ENCODE results near the gene STOML1. TPM values are rescaled to one million over a fixed set of nuclear protein-coding genes. Genes with fewer than 3 reads are reported as not detected.
A peak's percentile ranks its signal among the peaks of the same experiment; 100 is the strongest.

Gene STOML1, protein sequence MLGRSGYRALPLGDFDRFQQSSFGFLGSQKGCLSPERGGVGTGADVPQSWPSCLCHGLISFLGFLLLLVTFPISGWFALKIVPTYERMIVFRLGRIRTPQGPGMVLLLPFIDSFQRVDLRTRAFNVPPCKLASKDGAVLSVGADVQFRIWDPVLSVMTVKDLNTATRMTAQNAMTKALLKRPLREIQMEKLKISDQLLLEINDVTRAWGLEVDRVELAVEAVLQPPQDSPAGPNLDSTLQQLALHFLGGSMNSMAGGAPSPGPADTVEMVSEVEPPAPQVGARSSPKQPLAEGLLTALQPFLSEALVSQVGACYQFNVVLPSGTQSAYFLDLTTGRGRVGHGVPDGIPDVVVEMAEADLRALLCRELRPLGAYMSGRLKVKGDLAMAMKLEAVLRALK
- total RNA-seq, result 10 to 100 TPM in 2 of 6 donors, 1 to 10 TPM in 4; 5.2 to 12.3 (median 6.9) TPM
- polyA plus RNA-seq, result 10 to 100 TPM; 13.1 to 13.2 TPM

DNA sequence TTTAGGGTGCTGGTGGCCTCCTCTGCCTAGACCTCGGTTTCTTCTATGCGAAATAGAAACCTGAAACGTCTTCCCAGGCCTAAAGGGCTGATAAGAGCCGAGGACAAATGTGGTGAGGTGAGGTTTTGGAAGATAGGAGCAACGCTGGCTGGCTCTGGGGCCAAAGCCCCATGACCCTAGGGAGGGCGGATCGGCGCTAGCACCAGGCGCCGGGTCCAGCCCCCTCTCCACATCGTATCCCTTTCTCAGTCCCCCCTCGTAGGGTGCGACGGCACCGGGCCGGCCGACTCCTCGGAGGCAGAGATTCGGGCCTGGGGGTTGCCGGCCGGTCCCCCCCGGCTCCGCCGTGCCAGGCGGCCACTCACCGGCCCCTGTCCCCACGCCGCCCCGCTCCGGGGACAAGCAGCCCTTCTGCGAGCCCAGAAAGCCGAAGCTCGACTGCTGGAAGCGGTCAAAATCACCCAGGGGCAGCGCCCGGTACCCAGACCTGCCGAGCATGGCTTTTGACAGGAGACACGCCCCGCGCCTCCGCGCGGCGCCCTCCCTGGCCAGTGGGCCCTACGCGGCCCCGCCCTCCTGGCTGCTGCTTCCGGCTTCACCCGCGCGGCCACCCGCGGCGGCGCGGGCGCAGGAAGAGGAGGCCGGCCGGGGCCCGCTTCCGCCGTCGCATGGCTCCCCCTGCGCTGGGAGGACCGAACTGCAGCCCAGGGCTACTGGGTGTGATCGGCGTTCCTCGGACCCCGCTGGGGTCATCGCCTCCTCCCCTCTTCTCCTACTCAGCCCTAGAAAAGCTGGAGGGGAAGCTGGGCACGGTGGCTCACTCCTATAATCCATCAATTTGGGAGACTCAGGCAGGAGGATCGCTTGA, at the start of gene STOML1:
Gene STOML1, minus strand, starts transcription at position 570 of the 868 bp plus-strand sequence. Its CDS starts 72 bp downstream, at position 498.
- TF ChIP-seq, protein P1, sequence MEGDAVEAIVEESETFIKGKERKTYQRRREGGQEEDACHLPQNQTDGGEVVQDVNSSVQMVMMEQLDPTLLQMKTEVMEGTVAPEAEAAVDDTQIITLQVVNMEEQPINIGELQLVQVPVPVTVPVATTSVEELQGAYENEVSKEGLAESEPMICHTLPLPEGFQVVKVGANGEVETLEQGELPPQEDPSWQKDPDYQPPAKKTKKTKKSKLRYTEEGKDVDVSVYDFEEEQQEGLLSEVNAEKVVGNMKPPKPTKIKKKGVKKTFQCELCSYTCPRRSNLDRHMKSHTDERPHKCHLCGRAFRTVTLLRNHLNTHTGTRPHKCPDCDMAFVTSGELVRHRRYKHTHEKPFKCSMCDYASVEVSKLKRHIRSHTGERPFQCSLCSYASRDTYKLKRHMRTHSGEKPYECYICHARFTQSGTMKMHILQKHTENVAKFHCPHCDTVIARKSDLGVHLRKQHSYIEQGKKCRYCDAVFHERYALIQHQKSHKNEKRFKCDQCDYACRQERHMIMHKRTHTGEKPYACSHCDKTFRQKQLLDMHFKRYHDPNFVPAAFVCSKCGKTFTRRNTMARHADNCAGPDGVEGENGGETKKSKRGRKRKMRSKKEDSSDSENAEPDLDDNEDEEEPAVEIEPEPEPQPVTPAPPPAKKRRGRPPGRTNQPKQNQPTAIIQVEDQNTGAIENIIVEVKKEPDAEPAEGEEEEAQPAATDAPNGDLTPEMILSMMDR (IDR thresholded peaks at IDR 0.05), result peak; percentile 94 to 97 (median 96)
- Histone ChIP-seq H3K36me3 (no peaks in the 10 kb centered on the region), H3K27me3 (no peaks in the 10 kb centered on the region), H3K27ac (peak within 1 kb of the TSS; percentile 29 to 76 (median 47)), H3K4me3 (peak within 1 kb of the TSS; percentile 63 to 96 (median 79)), H3K9me3 (no peaks in the 10 kb centered on the region), H3K4me1 (peaks cover 5 to 57% (median 9%) of the 10 kb centered on the region in 3 donors)
- ATAC-seq (peak; percentile 84 to 93 (median 91)), FAIRE-seq (no peak), DNase-seq (peak; percentile 89 to 97 (median 95))
- intact Hi-C loops (cut with DNase I), result no loop called here
- 1% methylated on average over 43 to 72 of the region's 72 CpGs for whole genome bisulfite sequencing, 2 donors

DNA sequence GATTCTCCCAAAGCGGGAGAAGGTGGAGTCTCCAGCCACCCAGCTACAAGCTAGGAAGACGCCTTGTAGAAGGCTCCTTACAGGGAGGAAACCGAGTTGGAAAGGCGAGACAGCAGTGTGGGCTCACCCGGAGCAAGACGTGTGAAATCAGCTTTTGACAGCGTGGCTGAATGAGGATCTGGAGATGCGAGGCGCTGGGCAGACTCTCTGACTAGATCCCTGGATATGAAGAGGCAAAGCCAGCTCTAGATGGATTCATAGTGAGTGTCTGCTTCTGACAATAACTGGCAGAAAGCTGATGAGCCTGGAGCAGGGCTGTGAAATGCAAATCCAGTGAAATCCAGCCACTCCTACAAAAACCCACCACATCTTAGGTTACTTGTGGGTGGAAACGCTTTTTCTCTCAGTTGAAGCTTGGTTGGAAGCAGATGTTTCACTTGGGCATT, 49.2 kb upstream of the STOML1 start:
- Histone ChIP-seq H3K36me3 (no peaks in the 10 kb centered on the region), H3K27me3 (no peaks in the 10 kb centered on the region), H3K9me3 (no peaks in the 10 kb centered on the region), H3K4me1 (no peaks in the 10 kb centered on the region), H3K27ac (peak overlapping the region in 1 of 4 donors; percentile 47), H3K4me3 (no peak overlapping the region)
- intact Hi-C loops (cut with DNase I), result no loop called here
- no peak for ATAC-seq
- 90 to 91% methylated on average over 10 of the region's 10 CpGs for WGBS, 2 donors
- TF ChIP-seq, protein P1 (IDR thresholded peaks at IDR 0.05), result no peak
- peak in 1 of 6 donors; percentile 35 for DNase-seq
- no peak for FAIRE-seq

DNA sequence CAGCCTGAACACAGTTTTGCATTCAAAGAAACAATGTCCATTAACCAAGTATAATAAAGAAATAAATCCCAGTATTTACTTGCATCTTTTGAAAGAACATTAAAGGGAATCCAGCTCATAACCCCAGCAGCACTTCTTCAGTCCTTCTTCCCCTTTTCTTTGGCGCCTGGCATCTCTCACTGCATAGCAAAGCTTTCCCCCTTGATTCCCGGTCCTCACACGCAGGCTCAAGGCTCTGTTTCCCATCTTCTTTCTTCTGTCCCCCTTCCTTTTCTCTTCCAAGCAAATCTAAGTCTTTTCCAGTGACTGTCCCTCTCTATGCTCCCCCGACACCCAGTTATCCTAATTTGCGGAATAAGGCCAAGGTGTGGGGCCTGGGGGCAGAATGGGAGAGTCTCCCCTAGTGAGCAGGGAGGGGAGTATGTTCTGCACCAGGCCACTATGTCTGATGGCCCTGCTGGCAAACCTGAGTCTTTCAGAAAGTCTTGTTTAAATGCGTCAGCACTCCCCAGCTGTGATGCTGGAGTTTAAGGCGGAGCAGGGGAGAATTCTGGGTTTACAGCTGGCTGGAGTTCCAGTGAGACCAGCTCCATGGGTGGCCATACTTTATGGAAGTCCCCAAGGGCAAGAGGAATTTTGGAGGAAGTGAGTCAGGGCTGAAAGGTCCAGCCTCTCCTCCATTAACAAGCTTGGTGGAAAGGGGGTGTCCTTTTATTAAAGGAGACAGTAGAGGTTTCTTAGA, 48.2 kb upstream of the STOML1 start:
- Histone ChIP-seq H3K36me3 (peaks cover 0 to 5% (median 0%) of the 10 kb centered on the region in 3 donors), H3K4me3 (no peak overlapping the region), H3K4me1 (no peaks in the 10 kb centered on the region), H3K9me3 (no peaks in the 10 kb centered on the region), H3K27me3 (no peaks in the 10 kb centered on the region), H3K27ac (peak overlapping the region in 1 of 4 donors; percentile 47)
- TF ChIP-seq, protein P1 (IDR thresholded peaks at IDR 0.05), result no peak
- ATAC-seq (peak in 3 of 4 donors; percentile 36 to 44 (median 43)), DNase-seq (peak in 1 of 6 donors; percentile 18), FAIRE-seq (no peak)
- intact Hi-C loops (cut with DNase I), result no loop called here
- 85 to 90% methylated on average over 7 of the region's 7 CpGs for WGBS, 2 donors

DNA sequence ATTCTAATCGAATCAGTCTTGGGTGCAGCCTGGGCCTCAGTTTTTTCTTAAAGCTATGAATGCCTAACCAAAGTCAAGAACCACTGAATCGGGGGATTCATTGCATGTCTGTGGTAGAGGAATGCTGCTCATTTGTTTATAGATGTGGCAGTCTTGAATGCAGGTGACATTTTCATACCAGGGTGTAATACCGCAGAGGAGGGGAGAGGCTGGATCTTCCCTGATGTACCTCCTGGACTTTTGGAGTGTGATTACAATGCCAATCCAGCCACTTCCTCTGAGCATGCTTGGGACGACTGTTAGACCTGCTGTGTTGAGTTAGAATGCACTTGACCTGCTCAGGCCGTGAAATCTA, 47.5 kb upstream of the STOML1 start:
- TF ChIP-seq, protein P1 (IDR thresholded peaks at IDR 0.05), result no peak
- ATAC-seq, result no peak
- H3K9me3 ChIP-seq, result no peaks in the 10 kb centered on the region
- H3K27ac ChIP-seq, result no peak overlapping the region
- WGBS, 2 donors, result 76 to 83% methylated on average over 5 of the region's 5 CpGs
- no peak for DNase-seq
- peaks cover 0 to 12% (median 0%) of the 10 kb centered on the region in 3 donors for H3K36me3 ChIP-seq
- intact Hi-C loops (cut with DNase I), result no loop called here
- H3K4me1 ChIP-seq, result no peaks in the 10 kb centered on the region
- H3K27me3 ChIP-seq, result no peaks in the 10 kb centered on the region
- no peak for FAIRE-seq
- H3K4me3 ChIP-seq, result no peak overlapping the region

Measured in pancreas (tissue), 10 donors.